ENCODE results near the gene BTG4. TPM values are rescaled to one million over a fixed set of nuclear protein-coding genes. Genes with fewer than 3 reads are reported as not detected.

The BTG4 gene
- total and polyA plus RNA-seq, 2 experiments from 2014 or later = 0.21 to 0.31 TPM

DNA sequence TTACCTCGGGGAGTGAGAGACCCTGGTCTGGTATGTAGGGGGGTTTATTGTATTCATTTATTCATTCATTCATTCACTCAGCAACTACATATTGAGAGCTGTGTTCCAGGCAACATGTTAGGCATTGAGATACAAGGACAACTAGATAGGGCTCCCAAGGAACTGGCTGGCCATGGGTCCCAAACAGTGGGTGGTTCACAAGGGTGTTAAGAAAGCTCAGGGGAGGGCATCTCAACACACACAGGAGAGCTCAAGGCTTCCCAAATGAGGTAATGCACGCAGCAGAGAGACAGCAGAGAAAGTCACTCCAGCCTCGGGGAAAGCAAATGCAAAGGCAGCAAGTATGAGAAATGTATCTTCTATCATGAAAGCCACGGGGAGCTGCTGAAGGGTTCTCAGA is 51.8 kb downstream of the BTG4 start:
- H4K20me1 ChIP-seq (replicated peaks; ENCODE audit: insufficient read depth) = no peaks in the 10 kb centered on the region
- Mint-ChIP-seq H3K4me3 (no peak overlapping the region), H3K9me3 (no peaks in the 10 kb centered on the region), H3K27me3 (ENCODE audit: insufficient read depth, low read depth, poor library complexity) (peaks cover 5% of the 10 kb centered on the region), H3K27ac (no peak overlapping the region), H3K36me3 (ENCODE audit: low read depth) (no peaks in the 10 kb centered on the region; the same call in 2 of the 3 replicates), H3K4me1 (peaks cover 1% of the 10 kb centered on the region)
- H3K4me3 ChIP-seq = no peak overlapping the region
- no peaks in the 10 kb centered on the region for H3K79me2 ChIP-seq (replicated peaks; ENCODE audit: insufficient read depth)
- no peak for DNase-seq (ENCODE audit: low spot score)
- no peak for ATAC-seq
- H3F3A ChIP-seq (replicated peaks; ENCODE audit: low read depth) = no peaks in the 10 kb centered on the region
- no peaks in the 10 kb centered on the region for H3K27me3 ChIP-seq (ENCODE audit: insufficient read depth)
- H3K9me2 ChIP-seq (ENCODE audit: insufficient read depth) = no peaks in the 10 kb centered on the region
- TF ChIP-seq ZNF114 (CRISPR knock-in tag; IDR thresholded peaks at IDR 0.05) (no peak), EZH2 (IDR thresholded peaks at IDR 0.05; ENCODE audit: low read depth, unreplicated experiment) (no peak), ZNF331 (CRISPR knock-in tag; IDR thresholded peaks at IDR 0.05; ENCODE audit: low read depth) (no peak), JUNB (IDR thresholded peaks at IDR 0.05; ENCODE audit: unreplicated experiment) (no peak), STAT1 (IDR thresholded peaks at IDR 0.05; ENCODE audit: unreplicated experiment) (no peak), CREB1 (CRISPR knock-in tag; IDR thresholded peaks at IDR 0.05; ENCODE audit: low read depth) (no peak), EZH2phosphoT487 (IDR thresholded peaks at IDR 0.05; ENCODE audit: unreplicated experiment) (no peak), POLR2AphosphoS5 (IDR thresholded peaks at IDR 0.05; ENCODE audit: low read depth) (no peak), NANOG (IDR thresholded peaks at IDR 0.05; ENCODE audit: borderline replicate concordance) (no peak)
- TF ChIP-seq, protein P1, sequence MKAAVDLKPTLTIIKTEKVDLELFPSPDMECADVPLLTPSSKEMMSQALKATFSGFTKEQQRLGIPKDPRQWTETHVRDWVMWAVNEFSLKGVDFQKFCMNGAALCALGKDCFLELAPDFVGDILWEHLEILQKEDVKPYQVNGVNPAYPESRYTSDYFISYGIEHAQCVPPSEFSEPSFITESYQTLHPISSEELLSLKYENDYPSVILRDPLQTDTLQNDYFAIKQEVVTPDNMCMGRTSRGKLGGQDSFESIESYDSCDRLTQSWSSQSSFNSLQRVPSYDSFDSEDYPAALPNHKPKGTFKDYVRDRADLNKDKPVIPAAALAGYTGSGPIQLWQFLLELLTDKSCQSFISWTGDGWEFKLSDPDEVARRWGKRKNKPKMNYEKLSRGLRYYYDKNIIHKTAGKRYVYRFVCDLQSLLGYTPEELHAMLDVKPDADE (IDR thresholded peaks at IDR 0.05) = no peak
- TF ChIP-seq, protein P2, sequence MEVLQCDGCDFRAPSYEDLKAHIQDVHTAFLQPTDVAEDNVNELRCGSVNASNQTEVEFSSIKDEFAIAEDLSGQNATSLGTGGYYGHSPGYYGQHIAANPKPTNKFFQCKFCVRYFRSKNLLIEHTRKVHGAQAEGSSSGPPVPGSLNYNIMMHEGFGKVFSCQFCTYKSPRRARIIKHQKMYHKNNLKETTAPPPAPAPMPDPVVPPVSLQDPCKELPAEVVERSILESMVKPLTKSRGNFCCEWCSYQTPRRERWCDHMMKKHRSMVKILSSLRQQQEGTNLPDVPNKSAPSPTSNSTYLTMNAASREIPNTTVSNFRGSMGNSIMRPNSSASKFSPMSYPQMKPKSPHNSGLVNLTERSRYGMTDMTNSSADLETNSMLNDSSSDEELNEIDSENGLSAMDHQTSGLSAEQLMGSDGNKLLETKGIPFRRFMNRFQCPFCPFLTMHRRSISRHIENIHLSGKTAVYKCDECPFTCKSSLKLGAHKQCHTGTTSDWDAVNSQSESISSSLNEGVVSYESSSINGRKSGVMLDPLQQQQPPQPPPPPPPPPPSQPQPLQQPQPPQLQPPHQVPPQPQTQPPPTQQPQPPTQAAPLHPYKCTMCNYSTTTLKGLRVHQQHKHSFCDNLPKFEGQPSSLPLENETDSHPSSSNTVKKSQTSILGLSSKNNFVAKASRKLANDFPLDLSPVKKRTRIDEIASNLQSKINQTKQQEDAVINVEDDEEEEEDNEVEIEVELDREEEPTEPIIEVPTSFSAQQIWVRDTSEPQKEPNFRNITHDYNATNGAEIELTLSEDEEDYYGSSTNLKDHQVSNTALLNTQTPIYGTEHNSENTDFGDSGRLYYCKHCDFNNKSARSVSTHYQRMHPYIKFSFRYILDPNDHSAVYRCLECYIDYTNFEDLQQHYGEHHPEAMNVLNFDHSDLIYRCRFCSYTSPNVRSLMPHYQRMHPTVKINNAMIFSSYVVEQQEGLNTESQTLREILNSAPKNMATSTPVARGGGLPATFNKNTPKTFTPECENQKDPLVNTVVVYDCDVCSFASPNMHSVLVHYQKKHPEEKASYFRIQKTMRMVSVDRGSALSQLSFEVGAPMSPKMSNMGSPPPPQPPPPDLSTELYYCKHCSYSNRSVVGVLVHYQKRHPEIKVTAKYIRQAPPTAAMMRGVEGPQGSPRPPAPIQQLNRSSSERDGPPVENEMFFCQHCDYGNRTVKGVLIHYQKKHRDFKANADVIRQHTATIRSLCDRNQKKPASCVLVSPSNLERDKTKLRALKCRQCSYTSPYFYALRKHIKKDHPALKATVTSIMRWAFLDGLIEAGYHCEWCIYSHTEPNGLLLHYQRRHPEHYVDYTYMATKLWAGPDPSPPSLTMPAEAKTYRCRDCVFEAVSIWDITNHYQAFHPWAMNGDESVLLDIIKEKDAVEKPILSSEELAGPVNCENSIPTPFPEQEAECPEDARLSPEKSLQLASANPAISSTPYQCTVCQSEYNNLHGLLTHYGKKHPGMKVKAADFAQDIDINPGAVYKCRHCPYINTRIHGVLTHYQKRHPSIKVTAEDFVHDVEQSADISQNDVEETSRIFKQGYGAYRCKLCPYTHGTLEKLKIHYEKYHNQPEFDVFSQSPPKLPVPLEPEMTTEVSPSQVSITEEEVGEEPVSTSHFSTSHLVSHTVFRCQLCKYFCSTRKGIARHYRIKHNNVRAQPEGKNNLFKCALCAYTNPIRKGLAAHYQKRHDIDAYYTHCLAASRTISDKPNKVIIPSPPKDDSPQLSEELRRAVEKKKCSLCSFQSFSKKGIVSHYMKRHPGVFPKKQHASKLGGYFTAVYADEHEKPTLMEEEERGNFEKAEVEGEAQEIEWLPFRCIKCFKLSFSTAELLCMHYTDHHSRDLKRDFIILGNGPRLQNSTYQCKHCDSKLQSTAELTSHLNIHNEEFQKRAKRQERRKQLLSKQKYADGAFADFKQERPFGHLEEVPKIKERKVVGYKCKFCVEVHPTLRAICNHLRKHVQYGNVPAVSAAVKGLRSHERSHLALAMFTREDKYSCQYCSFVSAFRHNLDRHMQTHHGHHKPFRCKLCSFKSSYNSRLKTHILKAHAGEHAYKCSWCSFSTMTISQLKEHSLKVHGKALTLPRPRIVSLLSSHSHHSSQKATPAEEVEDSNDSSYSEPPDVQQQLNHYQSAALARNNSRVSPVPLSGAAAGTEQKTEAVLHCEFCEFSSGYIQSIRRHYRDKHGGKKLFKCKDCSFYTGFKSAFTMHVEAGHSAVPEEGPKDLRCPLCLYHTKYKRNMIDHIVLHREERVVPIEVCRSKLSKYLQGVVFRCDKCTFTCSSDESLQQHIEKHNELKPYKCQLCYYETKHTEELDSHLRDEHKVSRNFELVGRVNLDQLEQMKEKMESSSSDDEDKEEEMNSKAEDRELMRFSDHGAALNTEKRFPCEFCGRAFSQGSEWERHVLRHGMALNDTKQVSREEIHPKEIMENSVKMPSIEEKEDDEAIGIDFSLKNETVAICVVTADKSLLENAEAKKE (CRISPR knock-in tag; IDR thresholded peaks at IDR 0.05) = no peak
- TF ChIP-seq, protein P3, sequence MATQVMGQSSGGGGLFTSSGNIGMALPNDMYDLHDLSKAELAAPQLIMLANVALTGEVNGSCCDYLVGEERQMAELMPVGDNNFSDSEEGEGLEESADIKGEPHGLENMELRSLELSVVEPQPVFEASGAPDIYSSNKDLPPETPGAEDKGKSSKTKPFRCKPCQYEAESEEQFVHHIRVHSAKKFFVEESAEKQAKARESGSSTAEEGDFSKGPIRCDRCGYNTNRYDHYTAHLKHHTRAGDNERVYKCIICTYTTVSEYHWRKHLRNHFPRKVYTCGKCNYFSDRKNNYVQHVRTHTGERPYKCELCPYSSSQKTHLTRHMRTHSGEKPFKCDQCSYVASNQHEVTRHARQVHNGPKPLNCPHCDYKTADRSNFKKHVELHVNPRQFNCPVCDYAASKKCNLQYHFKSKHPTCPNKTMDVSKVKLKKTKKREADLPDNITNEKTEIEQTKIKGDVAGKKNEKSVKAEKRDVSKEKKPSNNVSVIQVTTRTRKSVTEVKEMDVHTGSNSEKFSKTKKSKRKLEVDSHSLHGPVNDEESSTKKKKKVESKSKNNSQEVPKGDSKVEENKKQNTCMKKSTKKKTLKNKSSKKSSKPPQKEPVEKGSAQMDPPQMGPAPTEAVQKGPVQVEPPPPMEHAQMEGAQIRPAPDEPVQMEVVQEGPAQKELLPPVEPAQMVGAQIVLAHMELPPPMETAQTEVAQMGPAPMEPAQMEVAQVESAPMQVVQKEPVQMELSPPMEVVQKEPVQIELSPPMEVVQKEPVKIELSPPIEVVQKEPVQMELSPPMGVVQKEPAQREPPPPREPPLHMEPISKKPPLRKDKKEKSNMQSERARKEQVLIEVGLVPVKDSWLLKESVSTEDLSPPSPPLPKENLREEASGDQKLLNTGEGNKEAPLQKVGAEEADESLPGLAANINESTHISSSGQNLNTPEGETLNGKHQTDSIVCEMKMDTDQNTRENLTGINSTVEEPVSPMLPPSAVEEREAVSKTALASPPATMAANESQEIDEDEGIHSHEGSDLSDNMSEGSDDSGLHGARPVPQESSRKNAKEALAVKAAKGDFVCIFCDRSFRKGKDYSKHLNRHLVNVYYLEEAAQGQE (IDR thresholded peaks at IDR 0.05; ENCODE audit: unreplicated experiment) = no peak
- TF ChIP-seq, protein P4, sequence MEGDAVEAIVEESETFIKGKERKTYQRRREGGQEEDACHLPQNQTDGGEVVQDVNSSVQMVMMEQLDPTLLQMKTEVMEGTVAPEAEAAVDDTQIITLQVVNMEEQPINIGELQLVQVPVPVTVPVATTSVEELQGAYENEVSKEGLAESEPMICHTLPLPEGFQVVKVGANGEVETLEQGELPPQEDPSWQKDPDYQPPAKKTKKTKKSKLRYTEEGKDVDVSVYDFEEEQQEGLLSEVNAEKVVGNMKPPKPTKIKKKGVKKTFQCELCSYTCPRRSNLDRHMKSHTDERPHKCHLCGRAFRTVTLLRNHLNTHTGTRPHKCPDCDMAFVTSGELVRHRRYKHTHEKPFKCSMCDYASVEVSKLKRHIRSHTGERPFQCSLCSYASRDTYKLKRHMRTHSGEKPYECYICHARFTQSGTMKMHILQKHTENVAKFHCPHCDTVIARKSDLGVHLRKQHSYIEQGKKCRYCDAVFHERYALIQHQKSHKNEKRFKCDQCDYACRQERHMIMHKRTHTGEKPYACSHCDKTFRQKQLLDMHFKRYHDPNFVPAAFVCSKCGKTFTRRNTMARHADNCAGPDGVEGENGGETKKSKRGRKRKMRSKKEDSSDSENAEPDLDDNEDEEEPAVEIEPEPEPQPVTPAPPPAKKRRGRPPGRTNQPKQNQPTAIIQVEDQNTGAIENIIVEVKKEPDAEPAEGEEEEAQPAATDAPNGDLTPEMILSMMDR (conservative IDR thresholded peaks at IDR 0.05; ENCODE audit: low read depth in 2 of 2) = no peak
- no peaks in the 10 kb centered on the region for H3K4me1 ChIP-seq (ENCODE audit: insufficient read depth)
- H2AFZ ChIP-seq = no peak overlapping the region
- no peaks in the 10 kb centered on the region for H3K36me3 ChIP-seq (ENCODE audit: insufficient read depth)
- no peak overlapping the region for H3K4me2 ChIP-seq
- no peak overlapping the region for H3K27ac ChIP-seq (ENCODE audit: low read depth)

Data from GM23338 (cell line).